ENCODE measurements around the gene NR5A1. TPM values are rescaled to one million over a fixed set of nuclear protein-coding genes. Genes with fewer than 3 reads are reported as not detected.

NR5A1 gene
- polyA plus RNA-seq (2013, experiment 1 of 2; ENCODE audit: insufficient read length): not detected
- polyA plus RNA-seq (2013, experiment 2 of 2; ENCODE audit: insufficient read length): not detected

GRCh38 chr9:124506931-124507879 is at the start of gene NR5A1:
NR5A1 (minus strand) TSS chr9:124507399; CDS start chr9:124503395, 4,004 bp downstream.
- no peak for DNase-seq

- DNase-seq: no peak
Measured at GRCh38 chr9:124555043-124555442, 47.8 kb upstream of the NR5A1 start.

GRCh38 chr9:124553738-124554137 is 46.5 kb upstream of the NR5A1 start:
- peak; percentile 94 for DNase-seq

- DNase-seq: no peak
Measured at GRCh38 chr9:124552273-124552605, 45.0 kb upstream of the NR5A1 start.

GRCh38 chr9:124551472-124552272 is 44.5 kb upstream of the NR5A1 start:
- DNase-seq: peak; percentile 75

- DNase-seq: no peak
Measured at GRCh38 chr9:124550072-124550471, 42.9 kb upstream of the NR5A1 start.

GRCh38 chr9:124549016-124549415 is 41.8 kb upstream of the NR5A1 start:
- DNase-seq: no peak

GRCh38 chr9:124544535-124544934 is 37.3 kb upstream of the NR5A1 start:
- no peak for DNase-seq

GRCh38 chr9:124541824-124542223 is 34.6 kb upstream of the NR5A1 start:
- no peak for DNase-seq

- DNase-seq: no peak
Measured at GRCh38 chr9:124537926-124538325, 30.7 kb upstream of the NR5A1 start.

GRCh38 chr9:124535846-124536245 is 28.6 kb upstream of the NR5A1 start:
- no peak for DNase-seq

GRCh38 chr9:124532897-124533296 is 25.7 kb upstream of the NR5A1 start:
- no peak for DNase-seq

GRCh38 chr9:124531115-124531514 is 23.9 kb upstream of the NR5A1 start:
- DNase-seq: no peak

- no peak for DNase-seq
Measured at GRCh38 chr9:124530246-124530645, 23.0 kb upstream of the NR5A1 start.

GRCh38 chr9:124527781-124528180 is 20.6 kb upstream of the NR5A1 start:
- DNase-seq: no peak

GRCh38 chr9:124526174-124526573 is 19.0 kb upstream of the NR5A1 start:
- no peak for DNase-seq

- DNase-seq: no peak
Measured at GRCh38 chr9:124522121-124523098, 15.2 kb upstream of the NR5A1 start.

GRCh38 chr9:124521142-124521541 is 13.9 kb upstream of the NR5A1 start:
- no peak for DNase-seq

- DNase-seq: no peak
Measured at GRCh38 chr9:124520206-124520596, 13.0 kb upstream of the NR5A1 start.

GRCh38 chr9:124518116-124518515 is 10.9 kb upstream of the NR5A1 start:
- no peak for DNase-seq

- DNase-seq: no peak
Measured at GRCh38 chr9:124517600-124517999, 10.4 kb upstream of the NR5A1 start.

GRCh38 chr9:124514874-124515273 is 7.7 kb upstream of the NR5A1 start:
- DNase-seq: no peak
